ENCODE data around the gene NAALADL2.

DNA sequence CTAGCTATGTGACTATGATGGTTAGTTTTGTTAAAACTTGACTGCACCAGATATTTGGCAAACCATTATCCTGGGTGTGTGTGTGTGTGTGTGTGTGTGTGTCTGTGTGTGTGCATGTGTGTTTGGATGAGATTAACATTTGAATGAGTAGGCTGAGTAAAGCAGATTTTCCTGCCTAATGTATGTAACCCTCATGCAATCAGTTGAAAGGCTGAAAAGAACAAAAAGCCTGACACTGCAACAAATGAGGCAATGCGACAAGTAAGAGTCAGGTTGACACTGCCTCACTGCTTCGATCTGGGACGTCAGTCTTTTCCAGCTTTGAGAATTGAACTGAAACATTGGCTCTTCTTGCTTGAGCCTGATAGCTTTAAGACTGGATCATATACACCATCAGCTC lies 643.0 kb downstream of the NAALADL2 start:
- TF ChIP-seq, protein P1, sequence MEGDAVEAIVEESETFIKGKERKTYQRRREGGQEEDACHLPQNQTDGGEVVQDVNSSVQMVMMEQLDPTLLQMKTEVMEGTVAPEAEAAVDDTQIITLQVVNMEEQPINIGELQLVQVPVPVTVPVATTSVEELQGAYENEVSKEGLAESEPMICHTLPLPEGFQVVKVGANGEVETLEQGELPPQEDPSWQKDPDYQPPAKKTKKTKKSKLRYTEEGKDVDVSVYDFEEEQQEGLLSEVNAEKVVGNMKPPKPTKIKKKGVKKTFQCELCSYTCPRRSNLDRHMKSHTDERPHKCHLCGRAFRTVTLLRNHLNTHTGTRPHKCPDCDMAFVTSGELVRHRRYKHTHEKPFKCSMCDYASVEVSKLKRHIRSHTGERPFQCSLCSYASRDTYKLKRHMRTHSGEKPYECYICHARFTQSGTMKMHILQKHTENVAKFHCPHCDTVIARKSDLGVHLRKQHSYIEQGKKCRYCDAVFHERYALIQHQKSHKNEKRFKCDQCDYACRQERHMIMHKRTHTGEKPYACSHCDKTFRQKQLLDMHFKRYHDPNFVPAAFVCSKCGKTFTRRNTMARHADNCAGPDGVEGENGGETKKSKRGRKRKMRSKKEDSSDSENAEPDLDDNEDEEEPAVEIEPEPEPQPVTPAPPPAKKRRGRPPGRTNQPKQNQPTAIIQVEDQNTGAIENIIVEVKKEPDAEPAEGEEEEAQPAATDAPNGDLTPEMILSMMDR (conservative IDR thresholded peaks at IDR 0.05; ENCODE audit: low read depth, low read length), result no peak
- TF ChIP-seq POLR2A (IDR thresholded peaks at IDR 0.05; ENCODE audit: low read depth, low read length) (no peak), RFX5 (IDR thresholded peaks at IDR 0.05; ENCODE audit: low read depth, low read length) (no peak)

All from IMR-90 (cell line).